NOMO-1 treated with dmso at 0.1 percent for 144 hours (cell line): Measurements from ENCODE around the gene ZNF672.
A peak's percentile ranks its signal among the peaks of the same experiment; 100 is the strongest.
"Not testable (repeated sequence)": the region's sequence is repeated elsewhere in the genome, so short reads cannot be mapped to it uniquely, and the experiment has no call there.

Experiments
- DNase-seq: peaks from one replicate; lab custom pipeline; 2025; ENCODE audit not compliant: unreplicated experiment; lab: John Stamatoyannopoulos, UW

Gene ZNF672

GRCh38 chr1:248852481-248853405 lies 14.7 kb downstream of the ZNF672 start:
- no peak for DNase-seq

DNA sequence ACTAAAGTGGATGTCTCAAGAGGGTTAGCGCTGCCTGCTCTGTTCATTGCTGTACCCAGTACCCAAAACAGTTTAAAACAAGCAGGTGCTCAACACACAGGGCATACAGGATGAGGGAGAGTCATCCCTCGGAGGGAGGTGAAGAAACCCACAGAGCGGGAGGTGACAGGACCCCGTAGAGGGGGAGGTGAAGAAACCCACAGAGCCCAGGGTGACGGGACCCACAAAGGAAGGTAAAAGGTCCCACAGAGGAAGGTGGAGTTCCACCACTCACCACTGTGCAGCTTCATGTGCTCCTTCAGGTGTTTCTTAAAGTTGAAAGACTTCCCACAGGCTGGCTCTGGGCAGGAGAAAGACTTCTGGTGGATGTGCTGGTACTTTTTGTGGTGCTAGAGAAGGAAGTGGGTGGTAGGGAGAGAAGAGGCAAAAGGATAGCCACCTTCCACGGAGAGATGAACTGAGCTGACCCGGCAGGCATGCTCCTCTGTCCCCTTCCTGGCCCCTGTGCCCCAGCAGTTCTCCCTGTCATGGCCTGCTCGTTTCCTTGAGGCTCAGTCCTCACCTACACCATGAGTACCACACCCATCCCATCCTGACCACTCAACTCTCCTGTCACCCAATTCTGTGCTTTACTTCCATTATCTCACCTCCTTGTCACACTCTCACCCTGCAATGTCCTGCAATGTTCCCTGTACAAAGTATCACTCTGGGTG lies 15.8 kb downstream of the ZNF672 start:
- DNase-seq = no peak

- DNase-seq = no peak
Observed at GRCh38 chr1:248855580-248855979, 17.6 kb downstream of the ZNF672 start.

DNA sequence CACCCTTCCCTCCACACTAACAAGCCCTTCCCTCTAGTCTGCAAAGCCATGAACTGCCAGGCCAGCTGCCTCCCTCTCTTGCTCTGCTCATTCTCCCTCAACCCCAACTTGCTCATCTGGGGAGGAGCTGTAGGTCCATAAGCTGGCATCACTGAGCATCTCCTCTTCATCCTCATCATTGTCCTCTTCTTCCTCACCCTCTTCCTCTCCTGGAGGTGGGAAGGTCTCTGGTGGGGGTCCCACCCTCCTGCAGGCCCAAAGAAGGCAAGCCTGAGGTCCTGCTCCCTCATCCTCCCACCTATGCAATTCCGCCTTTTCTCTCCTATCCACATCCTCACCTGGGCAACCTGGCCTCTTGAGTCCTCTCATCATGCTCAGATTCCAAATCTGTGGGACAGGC lies 18.2 kb downstream of the ZNF672 start:
- no peak for DNase-seq

DNA sequence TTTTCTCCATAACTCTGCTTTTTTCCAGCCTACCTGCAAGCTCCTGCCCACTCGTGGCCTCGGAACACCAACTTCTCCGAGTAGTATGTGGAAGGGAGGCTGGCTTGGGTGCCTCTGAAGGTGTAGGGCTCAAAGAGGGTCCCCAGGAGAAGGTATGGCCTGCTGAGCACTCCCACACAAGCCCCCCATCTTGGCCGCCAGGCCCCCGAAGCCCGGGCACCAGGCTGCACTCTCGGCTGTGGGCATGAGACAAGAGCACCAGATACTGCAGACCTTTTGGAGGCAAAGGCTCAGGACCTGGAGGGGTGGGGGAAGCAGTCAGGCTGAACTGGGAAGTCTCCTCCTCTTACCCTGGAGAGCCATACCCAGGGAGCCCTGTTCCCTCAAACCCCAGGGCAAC lies 19.2 kb downstream of the ZNF672 start:
- no peak for DNase-seq

- no peak for DNase-seq
Observed at GRCh38 chr1:248857749-248858095, 19.7 kb downstream of the ZNF672 start.

DNA sequence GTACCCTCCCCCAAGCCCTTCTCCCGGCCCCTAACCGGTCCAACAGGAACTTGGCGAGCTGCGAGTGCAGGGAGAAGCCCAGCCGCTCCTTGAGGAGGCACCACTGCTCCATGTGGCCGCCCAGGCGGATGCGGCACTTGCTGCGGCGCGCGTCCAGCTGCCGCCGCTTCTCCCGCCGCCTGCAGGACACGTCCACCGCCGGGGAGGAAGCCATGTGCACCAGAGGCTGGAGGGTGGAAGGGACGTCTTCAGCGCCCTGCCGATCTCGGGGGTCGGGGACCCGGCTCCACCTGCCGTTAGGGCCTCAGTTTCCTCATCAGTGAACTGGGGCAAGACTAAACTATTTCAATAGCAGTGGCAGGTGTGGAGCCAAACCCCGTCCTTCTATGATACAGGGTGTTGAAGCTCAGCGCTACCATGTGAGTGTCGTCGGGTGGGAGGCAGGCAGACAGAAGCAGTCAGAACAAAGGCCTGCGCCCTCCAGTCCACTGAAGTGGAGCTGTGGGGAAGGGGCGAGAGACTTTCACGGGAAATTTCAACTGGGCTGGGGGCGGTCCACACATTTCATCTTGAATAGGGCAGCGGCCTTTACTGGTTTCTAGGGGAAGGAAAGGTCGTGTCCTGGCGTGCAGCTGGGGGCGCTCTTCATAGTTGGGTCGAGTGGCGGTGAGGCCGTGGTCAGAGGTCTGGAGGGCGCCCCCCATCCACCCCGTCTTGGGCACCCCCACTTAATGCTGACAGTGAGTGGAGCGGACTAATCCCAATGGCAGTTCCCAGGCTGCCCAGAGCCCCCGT lies 20.3 kb downstream of the ZNF672 start:
- peak; percentile 72 for DNase-seq

GRCh38 chr1:248858891-248859889 lies 21.2 kb downstream of the ZNF672 start, which contains the start of gene ZNF692:
TSS of gene ZNF692 (minus strand) at chr1:248859085. CDS start at chr1:248858309, 776 bp downstream.
- peak; percentile 93 for DNase-seq

GRCh38 chr1:248860007-248860406 lies 22.0 kb downstream of the ZNF672 start:
- DNase-seq = no peak

DNA sequence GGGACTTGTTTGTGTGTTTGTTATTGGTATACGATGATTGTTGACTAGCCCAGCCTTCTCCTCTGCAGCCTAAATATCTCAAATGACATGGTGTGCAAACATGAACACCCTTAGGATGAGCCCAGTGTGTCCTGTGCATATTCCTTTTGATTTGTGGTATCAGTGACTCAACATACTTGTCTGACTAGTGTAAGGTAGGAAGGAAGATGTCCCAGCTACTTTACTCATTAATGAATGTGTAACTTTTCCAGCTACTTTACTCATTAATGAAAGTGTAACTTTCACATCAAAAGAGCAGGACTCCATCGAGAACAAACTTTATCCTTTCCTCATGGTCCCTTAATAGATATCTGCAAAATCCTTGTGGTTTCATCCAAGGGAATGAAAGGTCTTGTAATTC lies 23.6 kb downstream of the ZNF672 start:
- no peak for DNase-seq

GRCh38 chr1:248862695-248862997 lies 24.6 kb downstream of the ZNF672 start:
- DNase-seq = peak; percentile 28

DNA sequence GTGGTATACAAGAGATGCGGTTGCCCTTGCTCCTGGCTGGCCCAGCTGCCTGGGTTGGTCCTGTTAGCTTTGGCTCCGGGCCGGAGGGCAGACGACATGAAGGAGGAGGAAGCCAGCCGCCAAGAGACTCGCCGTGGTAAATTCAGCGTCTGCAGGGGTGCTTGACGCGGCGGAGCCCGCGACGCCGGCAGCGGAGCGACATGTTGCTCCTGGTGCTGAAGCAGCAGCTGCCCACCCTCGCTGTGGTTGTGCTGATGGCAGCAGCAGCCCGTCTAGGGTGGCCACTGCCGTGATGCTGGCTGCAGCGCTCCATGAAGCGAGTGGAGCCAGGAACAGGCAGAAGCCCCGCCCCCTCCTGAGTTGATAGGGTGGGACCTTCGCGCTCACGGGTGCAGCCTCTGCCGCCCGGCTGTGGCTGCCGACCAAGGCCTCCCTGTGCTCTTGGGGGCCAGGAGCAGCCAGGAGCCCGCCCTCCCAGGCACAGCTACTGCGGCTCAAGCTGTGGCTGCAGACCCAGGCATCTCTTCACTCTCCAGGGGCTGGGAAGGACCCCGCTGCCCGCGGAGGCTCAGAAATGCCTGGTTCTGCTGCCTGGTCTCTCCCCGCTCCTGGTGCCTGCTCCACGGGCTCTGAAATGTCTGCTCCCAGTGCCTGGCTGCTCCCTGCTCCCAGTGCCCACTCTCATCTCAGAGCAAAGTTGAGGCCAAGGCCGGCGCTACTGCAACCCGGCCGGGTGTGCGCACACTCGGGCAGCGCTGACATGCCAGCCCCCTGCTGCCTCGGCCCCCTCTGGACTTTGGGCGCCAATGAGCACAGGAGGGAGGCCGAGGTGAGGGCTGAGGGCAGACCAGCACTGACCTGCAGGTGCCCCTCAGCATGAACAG lies 25.2 kb downstream of the ZNF672 start:
- DNase-seq = peak; percentile 64

GRCh38 chr1:248871837-248872401 lies 33.9 kb downstream of the ZNF672 start:
- DNase-seq = no peak

DNA sequence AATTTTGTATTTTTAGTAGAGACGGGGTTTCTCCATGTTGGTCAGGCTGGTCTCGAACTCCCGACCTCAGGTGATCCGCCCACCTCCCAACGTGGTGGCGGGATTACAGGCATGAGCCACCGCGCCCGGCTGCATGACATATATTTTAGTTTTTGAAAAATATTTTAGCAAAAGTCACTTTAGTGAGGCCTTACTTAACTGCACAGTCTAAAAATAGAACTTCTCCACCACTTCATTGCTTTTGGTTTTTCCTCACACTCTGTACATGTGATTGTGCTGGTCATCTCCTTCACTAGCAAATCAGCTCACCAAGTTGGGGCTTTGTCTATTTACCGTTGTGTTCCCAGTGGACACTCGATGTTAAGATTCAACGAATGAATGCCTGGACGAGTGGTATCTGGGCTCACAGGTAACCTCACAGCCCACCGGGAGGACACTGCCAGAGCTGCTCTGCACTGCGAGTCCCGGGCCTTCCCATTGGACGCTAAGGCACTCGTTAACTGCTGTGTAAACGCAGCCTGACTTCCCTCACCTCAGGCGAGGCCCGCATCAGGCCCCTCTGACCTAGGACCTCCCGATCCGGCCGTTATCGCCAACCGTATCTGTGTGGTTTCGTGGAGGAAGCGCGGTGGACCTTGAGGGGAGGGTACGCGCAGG lies 34.9 kb downstream of the ZNF672 start:
- peak; percentile 61 for DNase-seq

DNA sequence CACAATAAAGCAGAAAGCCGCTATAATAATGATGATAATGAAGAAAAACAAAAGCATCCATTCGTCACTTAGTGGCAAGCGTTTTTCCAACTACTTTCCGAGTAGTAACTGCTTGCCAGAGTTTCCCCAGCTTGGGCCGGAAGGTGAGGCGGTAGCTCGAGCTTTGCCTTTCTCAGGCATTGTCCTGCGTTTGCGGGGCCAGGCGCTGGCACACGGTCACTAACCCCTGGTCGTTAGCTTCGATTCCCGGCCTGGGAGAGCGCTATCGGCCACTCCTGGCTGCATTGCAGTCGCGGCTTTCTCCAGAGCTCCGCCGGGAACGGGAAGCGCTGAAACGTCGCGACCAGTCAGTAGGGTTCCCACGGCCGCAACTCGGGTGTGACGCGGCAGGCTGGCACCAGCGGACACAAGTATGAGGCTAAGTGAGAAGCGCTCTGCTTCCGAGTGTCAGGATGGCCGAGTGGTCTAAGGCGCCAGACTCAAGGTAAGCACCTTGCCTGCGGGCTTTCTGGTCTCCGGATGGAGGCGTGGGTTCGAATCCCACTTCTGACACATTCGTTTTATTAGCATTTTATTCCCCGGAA lies 35.5 kb downstream of the ZNF672 start:
- peak; percentile 90 for DNase-seq

DNA sequence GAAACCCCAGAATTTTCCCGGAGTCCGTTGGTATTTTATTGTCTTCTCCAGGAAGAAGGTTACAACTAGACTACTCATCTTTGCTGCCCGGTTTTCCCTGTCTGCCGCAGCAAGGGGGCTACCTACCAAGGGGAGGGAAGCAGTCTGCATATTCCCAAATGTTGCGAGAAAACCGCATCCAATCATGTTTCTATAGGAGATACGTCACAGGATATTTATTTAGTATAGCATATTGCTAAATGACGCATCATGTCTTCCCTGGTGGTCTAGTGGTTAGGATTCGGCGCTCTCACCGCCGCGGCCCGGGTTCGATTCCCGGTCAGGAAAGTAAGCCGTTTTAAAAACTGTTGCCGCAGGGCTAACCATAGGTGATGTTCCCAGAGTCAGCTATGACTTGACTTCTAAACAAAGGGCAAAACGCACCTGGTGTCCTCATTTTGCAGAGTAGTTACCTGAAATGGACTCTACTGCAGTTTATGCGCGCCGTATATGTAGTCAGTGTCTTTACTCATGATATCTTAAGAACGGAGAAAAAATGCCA lies 36.0 kb downstream of the ZNF672 start:
- DNase-seq = peak; percentile 82

DNA sequence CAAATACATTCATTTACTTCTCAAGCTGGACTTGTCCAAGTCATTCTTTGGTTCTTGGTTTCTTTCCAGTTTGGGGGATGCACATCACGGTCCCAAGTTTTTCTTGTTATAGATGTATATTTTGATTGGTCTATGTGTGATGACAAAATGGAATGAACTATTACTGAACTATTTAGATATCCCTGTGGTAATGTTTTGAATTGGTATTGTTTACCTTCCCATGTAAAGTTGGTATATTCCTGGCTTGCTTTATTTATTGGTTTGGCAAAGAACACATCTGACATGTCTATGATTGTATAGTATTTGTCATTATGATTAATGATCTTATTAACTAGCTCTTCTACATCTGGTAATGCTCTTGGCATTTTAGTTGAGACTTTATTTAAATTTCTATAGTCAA lies 43.2 kb downstream of the ZNF672 start:
- DNase-seq = no peak

DNA sequence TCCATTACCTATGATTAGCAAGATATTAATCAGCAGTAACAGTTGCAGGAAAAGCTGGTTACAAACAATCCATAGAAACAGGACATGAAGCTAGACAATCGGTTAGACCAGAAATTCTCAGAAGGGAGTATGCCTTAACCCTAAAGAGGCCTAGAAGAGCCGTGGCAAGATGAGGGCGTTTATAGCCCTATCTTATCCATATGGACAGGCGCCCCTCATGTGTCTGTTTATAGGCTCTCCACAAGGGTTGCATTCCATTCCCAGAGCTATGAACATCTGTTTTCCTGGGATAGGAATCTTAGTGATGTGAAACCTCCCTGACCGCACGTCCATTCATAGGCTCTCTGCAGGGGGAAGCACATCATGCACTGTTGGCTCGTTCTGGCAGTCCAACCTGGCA lies 44.4 kb downstream of the ZNF672 start:
- DNase-seq = not testable (repeated sequence)
